Thymus (tissue), 14 donors: ENCODE data around the gene TMEM267. TPM values are rescaled to one million over a fixed set of nuclear protein-coding genes. Genes with fewer than 3 reads are reported as not detected.

Experiments used
- DNase-seq, 9 donors: peaks; one replicate each; pipeline ENCODE4 v3.0.0-alpha.2; 2013; ENCODE audit warnings: low spot score in 9 of 9, low read depth in 6 of 9, missing footprints in 1 of 9
- H3K27ac ChIP-seq, 2 donors: one replicate each; pipeline ENCODE4 v1.5.1; 2013; ENCODE audit warnings: control low read depth in 1 of 2, low read depth in 1 of 2, low read length in 1 of 2, mild to moderate bottlenecking in 1 of 2, moderate library complexity in 1 of 2
- H3K27me3 ChIP-seq, 2 donors: one replicate each; pipeline ENCODE4 v1.5.1; 2013; ENCODE audit warnings: low read length in 1 of 2; ENCODE audit not compliant: control insufficient read depth in 2 of 2, insufficient read depth in 1 of 2
- H3K36me3 ChIP-seq, 2 donors: one replicate each; pipeline ENCODE4 v1.5.1; 2013; ENCODE audit warnings: low read length in 1 of 2, mild to moderate bottlenecking in 1 of 2, moderate library complexity in 1 of 2; ENCODE audit not compliant: control insufficient read depth in 2 of 2, insufficient read depth in 2 of 2
- H3K4me1 ChIP-seq, 2 donors: one replicate each; pipeline ENCODE4 v1.5.1; 2013; ENCODE audit warnings: low read length in 2 of 2; ENCODE audit not compliant: control insufficient read depth in 2 of 2, insufficient read depth in 2 of 2
- H3K4me3 ChIP-seq, 2 donors: one replicate each; pipeline ENCODE4 v1.5.1; 2013; ENCODE audit warnings: low read length in 2 of 2, control low read depth in 1 of 2, mild to moderate bottlenecking in 1 of 2
- H3K9me3 ChIP-seq, 2 donors: one replicate each; pipeline ENCODE4 v1.5.1; 2013; ENCODE audit warnings: low read length in 1 of 2, mild to moderate bottlenecking in 1 of 2; ENCODE audit not compliant: control insufficient read depth in 2 of 2, insufficient read depth in 1 of 2
- WGBS: extraction: QIAGEN DNeasy Blood & Tissue Kit; methylation state at CpG from one replicate; pipeline ENCODE4 v1.1.7; 2013; 5-methylcytosine and 5-hydroxymethylcytosine counted together
- long read RNA-seq, 10 donors: transcript quantifications; one replicate each; lab custom pipeline, GENCODE V29; 2026
- polyA plus RNA-seq: library from polyadenylated mRNA; stranded (reverse); fragments of 200-250 nt; gene quantifications from one replicate; pipeline ENCODE4 v1.2.3, GENCODE V29; 2013
- total RNA-seq: library from RNA; stranded (reverse); fragments of 120-200 nt; gene quantifications from one replicate; pipeline ENCODE4 v1.2.4, GENCODE V29; 2013
- donor health status: healthy.

TMEM267 gene
- total RNA-seq, result 12.4 TPM
- polyA plus RNA-seq, result 20.6 TPM
- long read RNA-seq, donor 1, result 0 reads
- long read RNA-seq, donor 2, result 0 reads
- long read RNA-seq, donor 3, partial matches to known transcripts, result 0 of 4 reads
- long read RNA-seq, donor 3, other reads (novel, unspliced or antisense), result 0 of 4 reads
- long read RNA-seq, donor 4, partial matches to known transcripts, result 0 of 1 reads
- long read RNA-seq, donor 4, other reads (novel, unspliced or antisense), result 0 of 1 reads
- long read RNA-seq, donor 5, transcript TMEM267-201 (3 exons, 2,338 nt), result major isoform, 8 of 13 reads
- long read RNA-seq, donor 5, partial matches to known transcripts, result 5 of 13 reads
- long read RNA-seq, donor 5, other reads (novel, unspliced or antisense), result 0 of 13 reads
- long read RNA-seq, donor 6, partial matches to known transcripts, result 0 of 4 reads
- long read RNA-seq, donor 6, other reads (novel, unspliced or antisense), result 0 of 4 reads
- long read RNA-seq, donor 7, partial matches to known transcripts, result 0 of 2 reads
- long read RNA-seq, donor 7, other reads (novel, unspliced or antisense), result 0 of 2 reads
- long read RNA-seq, donor 8, partial matches to known transcripts, result 0 of 3 reads
- long read RNA-seq, donor 8, other reads (novel, unspliced or antisense), result 0 of 3 reads
- long read RNA-seq, donor 9, partial matches to known transcripts, result 0 of 3 reads
- long read RNA-seq, donor 9, other reads (novel, unspliced or antisense), result 0 of 3 reads
- long read RNA-seq, donor 10, partial matches to known transcripts, result 0 of 5 reads
- long read RNA-seq, donor 10, other reads (novel, unspliced or antisense), result 0 of 5 reads

- peak; percentile 73 to 94 (median 86) for DNase-seq
- Histone ChIP-seq H3K27me3 (no peaks in the 10 kb centered on the region), H3K36me3 (no peaks in the 10 kb centered on the region), H3K4me1 (peaks cover 8 to 11% of the 10 kb centered on the region in 2 donors), H3K9me3 (no peaks in the 10 kb centered on the region), H3K4me3 (peak within 1 kb of the TSS; percentile 74 to 86), H3K27ac (peak within 1 kb of the TSS; percentile 99)
- under 1% methylated on average over 62 of the region's 62 CpGs for WGBS
Measured at GRCh38 chr5:43483298-43484105, at the start of gene TMEM267. Gene TMEM267 (minus strand): TSS chr5:43483865. CDS start chr5:43453969, 29,896 bp downstream.

- DNase-seq, result no peak
- Histone ChIP-seq H3K36me3 (peaks cover 22 to 62% of the 10 kb centered on the region in 2 donors), H3K4me3 (no peak overlapping the region), H3K9me3 (no peaks in the 10 kb centered on the region), H3K27me3 (no peaks in the 10 kb centered on the region), H3K4me1 (no peaks in the 10 kb centered on the region), H3K27ac (no peak overlapping the region)
- WGBS, result 99% methylated on average over 2 of the region's 2 CpGs
Measured at GRCh38 chr5:43530648-43531047, 47.0 kb upstream of the TMEM267 start.

- 87% methylated on average over 2 of the region's 2 CpGs for WGBS
- H3K27me3 ChIP-seq, result no peaks in the 10 kb centered on the region
- H3K36me3 ChIP-seq, result peaks cover 8 to 35% of the 10 kb centered on the region in 2 donors
- H3K27ac ChIP-seq, result no peak overlapping the region
- DNase-seq, result no peak
- H3K4me1 ChIP-seq, result no peaks in the 10 kb centered on the region
- no peaks in the 10 kb centered on the region for H3K9me3 ChIP-seq
- no peak overlapping the region for H3K4me3 ChIP-seq
Measured at GRCh38 chr5:43523662-43524072, 40.0 kb upstream of the TMEM267 start.

- no peak overlapping the region for H3K4me3 ChIP-seq
- H3K27ac ChIP-seq, result no peak overlapping the region
- no peaks in the 10 kb centered on the region for H3K27me3 ChIP-seq
- H3K4me1 ChIP-seq, result peaks cover 0 to 4% of the 10 kb centered on the region in 2 donors
- DNase-seq, result no peak
- H3K9me3 ChIP-seq, result no peaks in the 10 kb centered on the region
- WGBS, result 97% methylated on average over 1 of the region's 1 CpG
- peaks cover 7 to 23% of the 10 kb centered on the region in 2 donors for H3K36me3 ChIP-seq
Measured at GRCh38 chr5:43520615-43521014, 37.0 kb upstream of the TMEM267 start.

GRCh38 chr5:43515678-43516048 is 32.0 kb upstream of the TMEM267 start:
- 51% methylated on average over 1 of the region's 1 CpG for WGBS
- peaks cover 0 to 2% of the 10 kb centered on the region in 2 donors for H3K36me3 ChIP-seq
- peaks cover 8 to 17% of the 10 kb centered on the region in 2 donors for H3K4me1 ChIP-seq
- H3K9me3 ChIP-seq, result no peaks in the 10 kb centered on the region
- DNase-seq, result no peak
- H3K4me3 ChIP-seq, result peak overlapping the region; percentile 79 to 86
- H3K27ac ChIP-seq, result peak overlapping the region in 1 of 2 donors; percentile 97
- H3K27me3 ChIP-seq, result no peaks in the 10 kb centered on the region

- peak; percentile 83 to 96 (median 92) for DNase-seq
- no peaks in the 10 kb centered on the region for H3K9me3 ChIP-seq
- peak within 1 kb of the TSS; percentile 96 to 97 for H3K27ac ChIP-seq
- H3K27me3 ChIP-seq, result no peaks in the 10 kb centered on the region
- peaks cover 8 to 17% of the 10 kb centered on the region in 2 donors for H3K4me1 ChIP-seq
- peak within 1 kb of the TSS; percentile 79 to 86 for H3K4me3 ChIP-seq
- peaks cover 0 to 2% of the 10 kb centered on the region in 2 donors for H3K36me3 ChIP-seq
- under 1% methylated on average over 35 of the region's 35 CpGs for WGBS
Measured at GRCh38 chr5:43514816-43515677, 31.4 kb upstream of the TMEM267 start, which contains the start of gene C5orf34. Gene C5orf34 (minus strand): TSS chr5:43515148. CDS start chr5:43509339, 5,809 bp downstream.

GRCh38 chr5:43514471-43514815 is 30.8 kb upstream of the TMEM267 start:
- no peak for DNase-seq
- peaks cover 8 to 17% of the 10 kb centered on the region in 2 donors for H3K4me1 ChIP-seq
- H3K4me3 ChIP-seq, result peak overlapping the region; percentile 79 to 86
- peaks cover 0 to 2% of the 10 kb centered on the region in 2 donors for H3K36me3 ChIP-seq
- H3K9me3 ChIP-seq, result no peaks in the 10 kb centered on the region
- WGBS, result 2% methylated on average over 6 of the region's 6 CpGs
- peak overlapping the region; percentile 96 to 97 for H3K27ac ChIP-seq
- no peaks in the 10 kb centered on the region for H3K27me3 ChIP-seq

GRCh38 chr5:43514025-43514424 is 30.4 kb upstream of the TMEM267 start:
- Histone ChIP-seq H3K4me1 (peaks cover 8 to 17% of the 10 kb centered on the region in 2 donors), H3K36me3 (peaks cover 0 to 2% of the 10 kb centered on the region in 2 donors), H3K9me3 (no peaks in the 10 kb centered on the region), H3K27me3 (no peaks in the 10 kb centered on the region), H3K4me3 (peak overlapping the region; percentile 79 to 86), H3K27ac (peak overlapping the region in 1 of 2 donors; percentile 97)
- WGBS, result 42% methylated on average over 4 of the region's 4 CpGs
- DNase-seq, result peak in 2 of 9 donors; percentile 9 to 26
